Measurements from ENCODE around the gene AKR1C1.

DNA sequence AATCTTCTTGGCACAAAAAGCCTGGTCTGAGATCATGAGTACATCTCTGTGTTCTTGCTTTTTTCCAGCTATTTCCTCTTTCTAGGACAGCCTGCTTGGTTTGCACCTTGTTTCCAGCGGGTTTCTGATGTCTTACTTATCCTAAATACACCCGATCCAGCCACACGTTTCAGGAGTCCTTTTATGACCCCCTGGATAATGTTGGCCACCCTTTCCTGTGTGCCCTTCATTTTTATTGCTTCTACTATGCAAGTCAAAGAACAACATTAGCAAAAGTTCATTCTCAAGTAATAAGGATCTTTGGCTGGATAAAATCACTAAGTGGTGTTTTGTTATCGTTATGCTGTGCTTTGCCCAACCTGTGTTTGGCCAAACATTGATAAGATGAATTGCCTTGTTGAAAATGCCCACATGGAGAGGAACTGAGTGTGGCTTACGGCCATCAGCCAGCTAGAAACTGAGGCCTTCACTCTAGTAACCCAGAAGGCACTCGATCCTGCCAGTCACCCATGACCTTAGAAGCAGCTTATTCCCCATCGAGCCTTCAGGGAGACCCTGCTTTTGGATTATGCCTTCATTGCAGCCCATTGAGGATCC is 28.7 kb upstream of the AKR1C1 start:
- no peak for TF ChIP-seq EP300 (IDR thresholded peaks at IDR 0.05)
- TF ChIP-seq CTCF (IDR thresholded peaks at IDR 0.05), result no peak
